Bronchial epithelial cell (primary cell): ENCODE measurements around the gene ACAP2. TPM values are rescaled to one million over a fixed set of nuclear protein-coding genes. Genes with fewer than 3 reads are reported as not detected.

Source experiments
- DNase-seq: peaks from one replicate; pipeline ENCODE4 v3.0.0-alpha.2; 2010; ENCODE audit warnings: low read depth
- FAIRE-seq: peaks from 2 replicates; lab custom pipeline; 2011; peaks lifted over from hg19 to GRCh38; lab: Jason Lieb, UNC
- H3K27me3 ChIP-seq: 2 replicates; pipeline ENCODE4 v1.5.1; 2011; ENCODE audit warnings: low read length; ENCODE audit not compliant: control insufficient read depth, insufficient read depth
- H3K36me3 ChIP-seq: 2 replicates; pipeline ENCODE4 v1.5.1; 2011; ENCODE audit warnings: low read length; ENCODE audit not compliant: control insufficient read depth, insufficient read depth
- H3K4me3 ChIP-seq: 2 replicates; pipeline ENCODE4 v1.5.1; 2011; ENCODE audit warnings: mild to moderate bottlenecking, low read depth, low read length, control low read depth
- CTCF ChIP-seq: IDR thresholded peaks from 2 replicates; pipeline ENCODE4 v1.5.1; 2011; ENCODE audit warnings: mild to moderate bottlenecking, moderate library complexity, low read length, control low read depth, inconsistent platforms; ENCODE audit not compliant: insufficient read depth, severe bottlenecking
- total RNA-seq: library from RNA; depleted of rRNA; stranded (reverse); fragments of >200 nt; gene quantifications from 2 replicates; pipeline ENCODE4 v1.2.1, GENCODE V29; 2014

The ACAP2 gene
- total RNA-seq, 1 donor from 2014 or later, result 51.9 TPM

GRCh38 chr3:195245531-195245951 lies 197.3 kb downstream of the ACAP2 start:
- H3K4me3 ChIP-seq, result no peak overlapping the region
- FAIRE-seq (no peak), DNase-seq (no peak)
- TF ChIP-seq CTCF, result no peak
- H3K27me3 ChIP-seq, result no peaks in the 10 kb centered on the region
- H3K36me3 ChIP-seq, result peaks cover 1% of the 10 kb centered on the region

GRCh38 chr3:195241592-195242355 lies 201.0 kb downstream of the ACAP2 start:
- peak; percentile 73 for FAIRE-seq
- Histone ChIP-seq H3K27me3 (no peaks in the 10 kb centered on the region), H3K36me3 (no peaks in the 10 kb centered on the region), H3K4me3 (no peak overlapping the region)
- TF ChIP-seq CTCF, result no peak
- DNase-seq, result no peak

- Histone ChIP-seq H3K27me3 (no peaks in the 10 kb centered on the region), H3K36me3 (no peaks in the 10 kb centered on the region), H3K4me3 (no peak overlapping the region)
- DNase-seq (peak; percentile 21), FAIRE-seq (no peak)
- no peak for TF ChIP-seq CTCF
These were observed 201.9 kb downstream of the ACAP2 start for GRCh38 chr3:195240939-195241338.

GRCh38 chr3:195240171-195240701 lies 202.6 kb downstream of the ACAP2 start:
- FAIRE-seq, result no peak
- no peak for TF ChIP-seq CTCF
- DNase-seq, result no peak

GRCh38 chr3:195239121-195239520 lies 203.7 kb downstream of the ACAP2 start:
- no peaks in the 10 kb centered on the region for H3K36me3 ChIP-seq
- TF ChIP-seq CTCF, result no peak
- H3K27me3 ChIP-seq, result no peaks in the 10 kb centered on the region
- DNase-seq (no peak), FAIRE-seq (no peak)
- H3K4me3 ChIP-seq, result no peak overlapping the region

More at GRCh38 chr3:195240171-195240701, 202.6 kb downstream of the ACAP2 start:
- Histone ChIP-seq H3K36me3 (no peaks in the 10 kb centered on the region), H3K27me3 (no peaks in the 10 kb centered on the region), H3K4me3 (no peak overlapping the region)
